Trophoblast cell (in vitro differentiated cells and primary cell): ENCODE results near the gene CMTR1.

Experiments used
- DNase-seq, 2 donors: peaks; one replicate each; pipeline ENCODE4 v3.0.0-alpha.2; 2016
- H2AFZ ChIP-seq: 2 replicates; pipeline ENCODE4 v1.6.1; 2013; ENCODE audit warnings: low read length, moderate library complexity, mild to moderate bottlenecking; ENCODE audit not compliant: insufficient read depth, poor library complexity
- H2AK5ac ChIP-seq: 2 replicates; pipeline ENCODE4 v1.6.1; 2013; ENCODE audit warnings: mild to moderate bottlenecking, low read length
- H2BK120ac ChIP-seq: 2 replicates; pipeline ENCODE4 v1.6.1; 2013; ENCODE audit warnings: low read length, mild to moderate bottlenecking, moderate library complexity; ENCODE audit not compliant: insufficient read depth, poor library complexity
- H2BK12ac ChIP-seq: 2 replicates; pipeline ENCODE4 v1.6.1; 2013; ENCODE audit warnings: mild to moderate bottlenecking, low read length, moderate library complexity
- H2BK5ac ChIP-seq: 2 replicates; pipeline ENCODE4 v1.6.1; 2013; ENCODE audit warnings: low read length, low read depth, moderate library complexity, mild to moderate bottlenecking; ENCODE audit not compliant: poor library complexity
- H3K14ac ChIP-seq: 2 replicates; pipeline ENCODE4 v1.6.1; 2013; ENCODE audit warnings: mild to moderate bottlenecking, low read length
- H3K18ac ChIP-seq: 2 replicates; pipeline ENCODE4 v1.6.1; 2013; ENCODE audit warnings: mild to moderate bottlenecking, low read length
- H3K23ac ChIP-seq: 2 replicates; pipeline ENCODE4 v1.6.1; 2013; ENCODE audit warnings: low read length
- H3K27ac ChIP-seq: 2 replicates; pipeline ENCODE4 v1.5.1; 2013; ENCODE audit warnings: low read depth, mild to moderate bottlenecking, inconsistent platforms, low read length, moderate library complexity
- H3K27me3 ChIP-seq: 2 replicates; pipeline ENCODE4 v1.6.1; 2013; ENCODE audit warnings: inconsistent platforms, mild to moderate bottlenecking, low read length, moderate library complexity; ENCODE audit not compliant: insufficient read depth
- H3K36me3 ChIP-seq, 2 experiments: 1 replicate in 1 of 2; 2 replicates in 1 of 2; pipeline ENCODE4 v1.6.1; 2013; ENCODE audit warnings: low read length in 2 of 2, mild to moderate bottlenecking in 2 of 2, moderate library complexity in 1 of 2; ENCODE audit not compliant: insufficient read depth in 2 of 2, control insufficient read depth in 1 of 2
- H3K4ac ChIP-seq: 2 replicates; pipeline ENCODE4 v1.6.1; 2013; ENCODE audit warnings: low read depth, mild to moderate bottlenecking, low read length, moderate library complexity
- H3K4me1 ChIP-seq, 2 experiments: 1 replicate in 1 of 2; 2 replicates in 1 of 2; pipeline ENCODE4 v1.6.1; 2013; ENCODE audit warnings: low read length in 2 of 2, mild to moderate bottlenecking in 2 of 2, moderate library complexity in 1 of 2; ENCODE audit not compliant: insufficient read depth in 2 of 2, control insufficient read depth in 1 of 2
- H3K4me2 ChIP-seq: 2 replicates; pipeline ENCODE4 v1.6.1; 2013; ENCODE audit warnings: inconsistent platforms, mild to moderate bottlenecking, low read length, moderate library complexity
- H3K4me3 ChIP-seq: 2 replicates; pipeline ENCODE4 v1.5.1; 2013; ENCODE audit warnings: mild to moderate bottlenecking, low read depth, low read length, inconsistent platforms
- H3K79me1 ChIP-seq: one replicate; pipeline ENCODE4 v1.6.1; 2013; ENCODE audit warnings: low read length
- H3K79me2 ChIP-seq: 2 replicates; pipeline ENCODE4 v1.6.1; 2013; ENCODE audit warnings: low read length, mild to moderate bottlenecking; ENCODE audit not compliant: control insufficient read depth, insufficient read depth, poor library complexity
- H3K9ac ChIP-seq: 2 replicates; pipeline ENCODE4 v1.6.1; 2013; ENCODE audit warnings: mild to moderate bottlenecking, low read length
- H3K9me3 ChIP-seq: 2 replicates; pipeline ENCODE4 v1.6.1; 2013; ENCODE audit warnings: low read depth, mild to moderate bottlenecking, control low read depth, inconsistent platforms, low read length; ENCODE audit not compliant: insufficient read depth
- H4K12ac ChIP-seq: 2 replicates; pipeline ENCODE4 v1.6.1; 2013; ENCODE audit warnings: low read depth, mild to moderate bottlenecking, low read length, moderate library complexity
- H4K8ac ChIP-seq: 2 replicates; pipeline ENCODE4 v1.6.1; 2013; ENCODE audit warnings: low read depth, mild to moderate bottlenecking, low read length, moderate library complexity
- H4K91ac ChIP-seq: one replicate; pipeline ENCODE4 v1.6.1; 2013; ENCODE audit warnings: low read depth, mild to moderate bottlenecking, low read length, moderate library complexity
- WGBS: extraction: QIAGEN DNeasy Blood & Tissue Kit; methylation state at CpG from one replicate; pipeline ENCODE4 v1.1.7; 2013; ENCODE audit warnings: missing lambda C conversion rate; ENCODE audit not compliant: insufficient read length, insufficient coverage; ENCODE audit errors: extremely low coverage; 5-methylcytosine and 5-hydroxymethylcytosine counted together

Gene CMTR1

GRCh38 chr6:37484786-37485170 lies 51.8 kb downstream of the CMTR1 start:
- no peak for DNase-seq
- no peaks in the 10 kb centered on the region for H3K9me3 ChIP-seq
- H3K27me3 ChIP-seq = no peaks in the 10 kb centered on the region
- peaks cover 0 to 3% of the 10 kb centered on the region in 2 experiments for H3K4me1 ChIP-seq
- H4K91ac ChIP-seq = no peak overlapping the region
- no peak overlapping the region for H2AFZ ChIP-seq
- H2AK5ac ChIP-seq = no peak overlapping the region
- H3K4me2 ChIP-seq = no peak overlapping the region
- no peak overlapping the region for H3K14ac ChIP-seq
- H3K27ac ChIP-seq = no peak overlapping the region
- no peaks in the 10 kb centered on the region for H3K79me1 ChIP-seq
- H2BK5ac ChIP-seq = no peak overlapping the region
- no peak overlapping the region for H2BK12ac ChIP-seq
- peaks cover 28 to 37% of the 10 kb centered on the region in 2 experiments for H3K36me3 ChIP-seq
- H3K79me2 ChIP-seq = no peaks in the 10 kb centered on the region
- no peak overlapping the region for H4K12ac ChIP-seq
- H3K23ac ChIP-seq = no peak overlapping the region
- H2BK120ac ChIP-seq = no peak overlapping the region
- H3K4ac ChIP-seq = no peak overlapping the region
- no peak overlapping the region for H3K18ac ChIP-seq
- H4K8ac ChIP-seq = no peak overlapping the region
- H3K4me3 ChIP-seq = no peak overlapping the region
- H3K9ac ChIP-seq = no peak overlapping the region
- whole genome bisulfite sequencing = no CpG with 5 or more reads among the region's 7 CpGs

- Histone ChIP-seq H3K9me3 (no peaks in the 10 kb centered on the region), H3K27ac (no peak overlapping the region), H3K4me2 (no peak overlapping the region), H3K23ac (no peak overlapping the region), H2BK5ac (no peak overlapping the region), H3K79me1 (no peaks in the 10 kb centered on the region), H3K4ac (no peak overlapping the region), H3K79me2 (no peaks in the 10 kb centered on the region), H3K4me1 (peaks cover 0 to 3% of the 10 kb centered on the region in 2 experiments), H3K14ac (no peak overlapping the region), H2BK12ac (no peak overlapping the region), H3K9ac (no peak overlapping the region), H4K8ac (no peak overlapping the region), H4K91ac (no peak overlapping the region), H2AFZ (no peak overlapping the region), H3K36me3 (peaks cover 23 to 32% of the 10 kb centered on the region in 2 experiments), H3K18ac (no peak overlapping the region), H3K27me3 (no peaks in the 10 kb centered on the region), H3K4me3 (no peak overlapping the region), H4K12ac (no peak overlapping the region), H2AK5ac (no peak overlapping the region), H2BK120ac (no peak overlapping the region)
- no peak for DNase-seq
- WGBS = no CpG with 5 or more reads among the region's 10 CpGs
Observed at GRCh38 chr6:37485291-37485702, 52.3 kb downstream of the CMTR1 start.

- no peak overlapping the region for H3K9ac ChIP-seq
- no peak overlapping the region for H2BK5ac ChIP-seq
- H3K14ac ChIP-seq = no peak overlapping the region
- DNase-seq = no peak
- H3K79me2 ChIP-seq = no peaks in the 10 kb centered on the region
- no peaks in the 10 kb centered on the region for H3K9me3 ChIP-seq
- H3K23ac ChIP-seq = no peak overlapping the region
- peaks cover 0 to 3% of the 10 kb centered on the region in 2 experiments for H3K4me1 ChIP-seq
- no peak overlapping the region for H3K4me2 ChIP-seq
- H3K27ac ChIP-seq = no peak overlapping the region
- H3K79me1 ChIP-seq = no peaks in the 10 kb centered on the region
- H4K91ac ChIP-seq = no peak overlapping the region
- no peaks in the 10 kb centered on the region for H3K27me3 ChIP-seq
- no peak overlapping the region for H3K18ac ChIP-seq
- H2BK120ac ChIP-seq = no peak overlapping the region
- no peak overlapping the region for H4K8ac ChIP-seq
- no peak overlapping the region for H4K12ac ChIP-seq
- H3K4me3 ChIP-seq = no peak overlapping the region
- no peak overlapping the region for H3K4ac ChIP-seq
- no peak overlapping the region for H2AFZ ChIP-seq
- H3K36me3 ChIP-seq = peaks cover 20 to 26% of the 10 kb centered on the region in 2 experiments
- H2AK5ac ChIP-seq = no peak overlapping the region
- no peak overlapping the region for H2BK12ac ChIP-seq
- WGBS = no CpG with 5 or more reads among the region's 8 CpGs
Observed at GRCh38 chr6:37486121-37486839, 53.3 kb downstream of the CMTR1 start.

- peaks cover 0 to 3% of the 10 kb centered on the region in 2 experiments for H3K4me1 ChIP-seq
- H3K23ac ChIP-seq = no peak overlapping the region
- H3K4me2 ChIP-seq = no peak overlapping the region
- H2AK5ac ChIP-seq = no peak overlapping the region
- H3K18ac ChIP-seq = no peak overlapping the region
- no peak overlapping the region for H4K91ac ChIP-seq
- H2AFZ ChIP-seq = no peak overlapping the region
- no peak overlapping the region for H4K12ac ChIP-seq
- no peak overlapping the region for H3K9ac ChIP-seq
- no peak overlapping the region for H3K4ac ChIP-seq
- peaks cover 8 to 11% of the 10 kb centered on the region in 2 experiments for H3K36me3 ChIP-seq
- H4K8ac ChIP-seq = no peak overlapping the region
- H3K4me3 ChIP-seq = no peak overlapping the region
- H3K27ac ChIP-seq = no peak overlapping the region
- H3K79me2 ChIP-seq = no peaks in the 10 kb centered on the region
- H2BK5ac ChIP-seq = no peak overlapping the region
- H2BK12ac ChIP-seq = no peak overlapping the region
- no peaks in the 10 kb centered on the region for H3K79me1 ChIP-seq
- H3K14ac ChIP-seq = no peak overlapping the region
- DNase-seq = no peak
- no peaks in the 10 kb centered on the region for H3K27me3 ChIP-seq
- H3K9me3 ChIP-seq = no peaks in the 10 kb centered on the region
- H2BK120ac ChIP-seq = no peak overlapping the region
- no CpG with 5 or more reads among the region's 9 CpGs for WGBS
Observed at GRCh38 chr6:37487591-37488380, 54.8 kb downstream of the CMTR1 start.
